Transverse colon (tissue), 3 donors: ENCODE measurements around the gene ORMDL3.

Source experiments
- EP300 ChIP-seq: sonication (generic); formaldehyde crosslinking; IDR thresholded peaks from one replicate; pipeline ENCODE4 v1.6.1; 2017; ENCODE audit warnings: antibody characterized with exemption, low read depth
- TF ChIP-seq, protein P1 (sequence below), 5 experiments: fragments of 200-600 bp in 3 of 5; fragments of 450-650 bp in 2 of 5; sonication (generic) in 3 of 5; IDR thresholded peaks; 1 replicate in 2 of 5; 2 replicates in 3 of 5; pipeline ENCODE4 v1.5.1; 2016 to 2017; ENCODE audit warnings: antibody characterized with exemption in 5 of 5, inconsistent platforms in 3 of 5, mild to moderate bottlenecking in 2 of 5, moderate library complexity in 1 of 5

DNA sequence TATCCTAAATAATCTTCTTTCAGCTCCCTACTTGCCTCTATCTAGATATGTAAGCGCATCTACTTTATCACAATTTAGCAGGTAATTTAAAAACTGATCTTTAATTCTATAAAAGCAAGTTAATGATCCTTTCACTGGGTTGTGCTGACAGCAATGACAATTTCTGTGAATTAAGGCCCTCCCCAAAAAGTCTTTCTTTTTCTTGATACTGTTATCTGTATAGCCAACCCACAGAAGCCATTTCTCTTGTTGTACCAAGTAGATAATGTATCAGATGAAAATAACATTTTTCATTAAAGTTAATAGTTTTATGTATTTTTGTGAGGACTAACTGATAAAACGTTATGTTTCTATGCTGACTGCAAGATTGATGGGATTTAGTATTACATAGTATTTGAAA, 55.6 kb downstream of the ORMDL3 start:
- TF ChIP-seq, protein P1, sequence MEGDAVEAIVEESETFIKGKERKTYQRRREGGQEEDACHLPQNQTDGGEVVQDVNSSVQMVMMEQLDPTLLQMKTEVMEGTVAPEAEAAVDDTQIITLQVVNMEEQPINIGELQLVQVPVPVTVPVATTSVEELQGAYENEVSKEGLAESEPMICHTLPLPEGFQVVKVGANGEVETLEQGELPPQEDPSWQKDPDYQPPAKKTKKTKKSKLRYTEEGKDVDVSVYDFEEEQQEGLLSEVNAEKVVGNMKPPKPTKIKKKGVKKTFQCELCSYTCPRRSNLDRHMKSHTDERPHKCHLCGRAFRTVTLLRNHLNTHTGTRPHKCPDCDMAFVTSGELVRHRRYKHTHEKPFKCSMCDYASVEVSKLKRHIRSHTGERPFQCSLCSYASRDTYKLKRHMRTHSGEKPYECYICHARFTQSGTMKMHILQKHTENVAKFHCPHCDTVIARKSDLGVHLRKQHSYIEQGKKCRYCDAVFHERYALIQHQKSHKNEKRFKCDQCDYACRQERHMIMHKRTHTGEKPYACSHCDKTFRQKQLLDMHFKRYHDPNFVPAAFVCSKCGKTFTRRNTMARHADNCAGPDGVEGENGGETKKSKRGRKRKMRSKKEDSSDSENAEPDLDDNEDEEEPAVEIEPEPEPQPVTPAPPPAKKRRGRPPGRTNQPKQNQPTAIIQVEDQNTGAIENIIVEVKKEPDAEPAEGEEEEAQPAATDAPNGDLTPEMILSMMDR (IDR thresholded peaks at IDR 0.05), result no peak
- TF ChIP-seq EP300, result no peak
